Type B pancreatic cell (in vitro differentiated cells): ENCODE measurements around the gene USP10. TPM values are rescaled to one million over a fixed set of nuclear protein-coding genes. Genes with fewer than 3 reads are reported as not detected.
"Not testable (repeated sequence)": the region's sequence is repeated elsewhere in the genome, so short reads cannot be mapped to it uniquely, and the experiment has no call there.

ENCODE experiments used
- DNase-seq: peaks from one replicate; pipeline ENCODE4 v3.0.0; 2021; ENCODE audit warnings: mixed read lengths; ENCODE audit not compliant: unreplicated experiment; ENCODE audit errors: extremely low spot score
- H3K27ac Mint-ChIP-seq: 2 replicates; pipeline ENCODE4 v1.8.0; 2021; ENCODE audit warnings: mild to moderate bottlenecking, mixed read lengths
- H3K27me3 Mint-ChIP-seq: 2 replicates; pipeline ENCODE4 v1.8.0; 2021; ENCODE audit warnings: mixed read lengths
- H3K36me3 Mint-ChIP-seq: 2 replicates; pipeline ENCODE4 v1.8.0; 2021; ENCODE audit warnings: mixed read lengths
- H3K4me1 Mint-ChIP-seq: one replicate; pipeline ENCODE4 v1.8.0; 2021; ENCODE audit warnings: mixed read lengths; ENCODE audit not compliant: unreplicated experiment
- H3K4me3 Mint-ChIP-seq: 2 replicates; pipeline ENCODE4 v1.8.0; 2021; ENCODE audit warnings: mild to moderate bottlenecking, mixed read lengths
- H3K9me3 Mint-ChIP-seq: 2 replicates; pipeline ENCODE4 v1.8.0; 2021; ENCODE audit warnings: mixed read lengths
- CTCF ChIP-seq: fragments of 200-600 bp; sonication (generic); conservative IDR thresholded peaks from 2 replicates; pipeline ENCODE4 v1.5.0; 2021; ENCODE audit warnings: antibody characterized with exemption, mild to moderate bottlenecking
- total RNA-seq: library from RNA; stranded (reverse); gene quantifications from 2 replicates; pipeline ENCODE4 v1.2.1, GENCODE V29; 2021; ENCODE audit warnings: low replicate concordance

The USP10 gene
- total RNA-seq, 1 donor from 2014 or later: 110 TPM

- Mint-ChIP-seq H3K27ac (no peak overlapping the region), H3K36me3 (peaks cover 17% of the 10 kb centered on the region), H3K9me3 (no peaks in the 10 kb centered on the region), H3K27me3 (no peaks in the 10 kb centered on the region), H3K4me1 (peaks cover 33% of the 10 kb centered on the region), H3K4me3 (no peak overlapping the region)
- no peak for DNase-seq
- peak; percentile 68 for TF ChIP-seq CTCF
These were observed 47.1 kb downstream of the USP10 start for GRCh38 chr16:84746875-84747274.

GRCh38 chr16:84748247-84748646, 48.4 kb downstream of the USP10 start:
- H3K9me3 Mint-ChIP-seq, DNase-seq, H3K27ac Mint-ChIP-seq, H3K27me3 Mint-ChIP-seq, H3K4me3 Mint-ChIP-seq: not testable (repeated sequence)
- H3K4me1 Mint-ChIP-seq: peaks cover 27% of the 10 kb centered on the region
- peaks cover 17% of the 10 kb centered on the region for H3K36me3 Mint-ChIP-seq

GRCh38 chr16:84749072-84749471, 49.3 kb downstream of the USP10 start:
- Mint-ChIP-seq H3K4me3 (no peak overlapping the region), H3K27me3 (no peaks in the 10 kb centered on the region), H3K9me3 (no peaks in the 10 kb centered on the region), H3K4me1 (peaks cover 27% of the 10 kb centered on the region), H3K27ac (no peak overlapping the region), H3K36me3 (peaks cover 14% of the 10 kb centered on the region)
- DNase-seq: no peak
- no peak for TF ChIP-seq CTCF

GRCh38 chr16:84749815-84750214, 50.0 kb downstream of the USP10 start:
- no peak for TF ChIP-seq CTCF
- peak overlapping the region; percentile 67 for H3K27ac Mint-ChIP-seq
- peaks cover 17% of the 10 kb centered on the region for H3K36me3 Mint-ChIP-seq
- H3K27me3 Mint-ChIP-seq: no peaks in the 10 kb centered on the region
- H3K4me1 Mint-ChIP-seq: peaks cover 34% of the 10 kb centered on the region
- no peak for DNase-seq
- no peak overlapping the region for H3K4me3 Mint-ChIP-seq
- H3K9me3 Mint-ChIP-seq: no peaks in the 10 kb centered on the region

GRCh38 chr16:84750575-84750974, 50.8 kb downstream of the USP10 start:
- Mint-ChIP-seq H3K4me1 (peaks cover 41% of the 10 kb centered on the region), H3K27ac (peak overlapping the region; percentile 30)

GRCh38 chr16:84751241-84751640, 51.4 kb downstream of the USP10 start:
- Mint-ChIP-seq H3K36me3 (peaks cover 9% of the 10 kb centered on the region), H3K27me3 (no peaks in the 10 kb centered on the region), H3K27ac (peak overlapping the region; percentile 30), H3K4me3 (no peak overlapping the region), H3K9me3 (no peaks in the 10 kb centered on the region), H3K4me1 (peaks cover 44% of the 10 kb centered on the region)
- no peak for TF ChIP-seq CTCF
- DNase-seq: no peak

More at GRCh38 chr16:84750575-84750974, 50.8 kb downstream of the USP10 start:
- peaks cover 14% of the 10 kb centered on the region for H3K36me3 Mint-ChIP-seq
- H3K9me3 Mint-ChIP-seq: no peaks in the 10 kb centered on the region
- no peak overlapping the region for H3K4me3 Mint-ChIP-seq
- H3K27me3 Mint-ChIP-seq: no peaks in the 10 kb centered on the region
- TF ChIP-seq CTCF: no peak
- DNase-seq: no peak
